GM23248 (cell line): ENCODE results near the gene ANGPTL4. TPM values are rescaled to one million over a fixed set of nuclear protein-coding genes. Genes with fewer than 3 reads are reported as not detected.
"Not testable (repeated sequence)": the region's sequence is repeated elsewhere in the genome, so short reads cannot be mapped to it uniquely, and the experiment has no call there.

Experiments used
- DNase-seq: peaks from one replicate; pipeline ENCODE4 v3.0.0-alpha.2; 2015
- H2AFZ ChIP-seq: fragments of 200-600 bp; sonication (generic); 2 replicates; pipeline ENCODE4 v1.6.1; 2016; ENCODE audit warnings: antibody characterized with exemption
- H3F3A ChIP-seq: fragments of 200-600 bp; sonication (generic); 2 replicates; pipeline ENCODE4 v1.6.1; 2016; ENCODE audit warnings: mild to moderate bottlenecking, antibody characterized with exemption, mixed run types; ENCODE audit not compliant: insufficient read depth
- H3K27ac ChIP-seq: fragments of 200-600 bp; sonication (generic); 2 replicates; pipeline ENCODE4 v1.5.1; 2016; ENCODE audit warnings: mild to moderate bottlenecking
- H3K27me3 ChIP-seq: fragments of 200-600 bp; sonication (generic); replicated peaks from 2 replicates; pipeline ENCODE4 v1.6.1; 2016; ENCODE audit warnings: mild to moderate bottlenecking; ENCODE audit not compliant: insufficient read depth
- H3K36me3 ChIP-seq: fragments of 200-600 bp; sonication (generic); 2 replicates; pipeline ENCODE4 v1.6.1; 2016; ENCODE audit warnings: low read depth, mild to moderate bottlenecking
- H3K4me1 ChIP-seq: fragments of 200-600 bp; sonication (generic); 2 replicates; pipeline ENCODE4 v1.6.1; 2016; ENCODE audit warnings: mild to moderate bottlenecking; ENCODE audit not compliant: insufficient read depth
- H3K4me2 ChIP-seq: fragments of 200-600 bp; sonication (generic); one replicate; pipeline ENCODE4 v1.6.1; 2016; ENCODE audit warnings: mild to moderate bottlenecking; ENCODE audit not compliant: unreplicated experiment
- H3K4me3 ChIP-seq: fragments of 200-600 bp; sonication (generic); 2 replicates; pipeline ENCODE4 v1.5.1; 2016; ENCODE audit warnings: mild to moderate bottlenecking
- H3K79me2 ChIP-seq: fragments of 200-600 bp; sonication (generic); 2 replicates; pipeline ENCODE4 v1.6.1; 2016; ENCODE audit warnings: mild to moderate bottlenecking; ENCODE audit not compliant: insufficient read depth
- H3K9ac ChIP-seq: fragments of 200-600 bp; sonication (generic); 2 replicates; pipeline ENCODE4 v1.6.1; 2016; ENCODE audit warnings: mild to moderate bottlenecking
- H3K9me2 ChIP-seq: fragments of 200-600 bp; sonication (generic); 2 replicates; pipeline ENCODE4 v1.6.1; 2016; ENCODE audit warnings: mixed run types, mild to moderate bottlenecking, moderate library complexity; ENCODE audit not compliant: insufficient read depth
- H3K9me3 ChIP-seq: fragments of 200-600 bp; sonication (generic); one replicate; pipeline ENCODE4 v1.6.1; 2017; ENCODE audit warnings: low read depth
- H4K20me1 ChIP-seq: fragments of 200-600 bp; sonication (generic); 2 replicates; pipeline ENCODE4 v1.6.0; 2016; ENCODE audit not compliant: insufficient read depth
- EZH2 ChIP-seq: fragments of 200-600 bp; sonication (generic); IDR thresholded peaks from 2 replicates; pipeline ENCODE4 v1.6.1; 2018; ENCODE audit warnings: antibody characterized with exemption, mild to moderate bottlenecking; ENCODE audit not compliant: insufficient read depth, poor library complexity, severe bottlenecking
- EZH2phosphoT487 ChIP-seq: fragments of 200-600 bp; sonication (generic); IDR thresholded peaks from 2 replicates; pipeline ENCODE4 v1.6.1; 2018; ENCODE audit warnings: antibody characterized with exemption, moderate library complexity, mild to moderate bottlenecking, low read depth; ENCODE audit not compliant: insufficient read depth
- WGBS, 2 experiments: methylation state at CpG; one replicate each; pipeline ENCODE4 v1.1.6; 2015 to 2017; ENCODE audit warnings: low lambda C conversion rate in 2 of 2, low coverage in 1 of 2; ENCODE audit errors: missing lambda C conversion rate in 2 of 2; 5-methylcytosine and 5-hydroxymethylcytosine counted together
- in situ Hi-C: fragments of 300-500 bp; cut with MboI; formaldehyde crosslinking; loops from 2 replicates; pipeline ENCODE4 v1.15.0; 2020
- polyA plus RNA-seq: library from polyadenylated mRNA; unstranded; fragments of >200 nt; fragmentation: Nextera tagmentation; extraction: Ambion mirVana; gene quantifications from 2 replicates; pipeline ENCODE4 v1.2.1, GENCODE V29; 2016
- total RNA-seq: library from RNA; depleted of rRNA; stranded (reverse); fragments of >200 nt; shearing (Covaris generic); gene quantifications from 2 replicates; pipeline ENCODE4 v1.2.3, GENCODE V29; 2014

Gene ANGPTL4
- total and polyA plus RNA-seq, 2 experiments from 2014 or later, result 13.1 to 37.9 TPM

GRCh38 chr19:8373867-8374813, 10.2 kb downstream of the ANGPTL4 start:
- Histone ChIP-seq H3K79me2 (no peaks in the 10 kb centered on the region), H3K4me3 (no peak overlapping the region), H3K4me1 (no peaks in the 10 kb centered on the region), H3K36me3 (no peaks in the 10 kb centered on the region), H3K9me2 (no peaks in the 10 kb centered on the region), H3F3A (peaks cover 18% of the 10 kb centered on the region), H3K9ac (no peak overlapping the region), H3K27me3 (no peaks in the 10 kb centered on the region), H3K27ac (no peak overlapping the region), H3K4me2 (no peak overlapping the region), H4K20me1 (no peaks in the 10 kb centered on the region), H3K9me3 (no peaks in the 10 kb centered on the region), H2AFZ (no peak overlapping the region)
- TF ChIP-seq EZH2 (no peak), EZH2phosphoT487 (no peak)
- in situ Hi-C loops, result no loop called here
- DNase-seq, result no peak
- WGBS, 2 experiments, result 60 to 62% methylated on average over 26 of the region's 26 CpGs

GRCh38 chr19:8375766-8376165, 11.8 kb downstream of the ANGPTL4 start:
- DNase-seq, H3K36me3 ChIP-seq, H3K79me2 ChIP-seq, H2AFZ ChIP-seq, H3K4me2 ChIP-seq, H3K4me1 ChIP-seq, H3K27me3 ChIP-seq, H3K27ac ChIP-seq, H3K4me3 ChIP-seq, in situ Hi-C loops, H3K9me3 ChIP-seq, H4K20me1 ChIP-seq, H3K9me2 ChIP-seq, H3F3A ChIP-seq, H3K9ac ChIP-seq: not testable (repeated sequence)
- WGBS, 2 experiments, result 98 to 99% methylated on average over 22 to 32 of the region's 32 CpGs

DNA sequence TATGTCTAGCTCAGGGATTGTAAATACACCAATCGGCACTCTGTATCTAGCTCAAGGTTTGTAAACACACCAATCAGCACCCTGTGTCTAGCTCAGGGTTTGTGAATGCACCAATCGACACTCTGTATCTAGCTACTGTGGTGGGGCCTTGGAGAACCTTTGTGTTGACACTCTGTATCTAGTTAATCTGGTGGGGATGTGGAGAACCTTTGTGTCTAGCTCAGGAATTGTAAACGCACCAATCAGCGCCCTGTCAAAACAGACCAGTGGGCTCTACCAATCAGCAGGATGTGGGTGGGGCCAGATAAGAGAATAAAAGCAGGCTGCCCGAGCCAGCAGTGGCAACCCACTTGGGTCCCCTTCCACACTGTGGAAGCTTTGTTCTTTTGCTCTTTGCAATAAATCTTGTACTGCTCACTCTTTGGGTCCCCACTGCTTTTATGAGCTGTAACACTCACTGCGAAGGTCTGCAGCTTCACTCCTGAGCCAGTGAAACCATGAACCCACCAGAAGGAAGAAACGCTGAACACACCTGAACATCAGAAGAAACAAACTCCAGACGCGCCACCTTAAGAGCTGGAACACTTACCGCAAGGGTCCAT, 12.5 kb downstream of the ANGPTL4 start:
- H3K27ac ChIP-seq, H3K9me2 ChIP-seq, H4K20me1 ChIP-seq, H3K9me3 ChIP-seq, H2AFZ ChIP-seq, H3K4me2 ChIP-seq, H3K79me2 ChIP-seq, H3K36me3 ChIP-seq, H3K9ac ChIP-seq, H3K4me1 ChIP-seq, H3K4me3 ChIP-seq, in situ Hi-C loops, H3F3A ChIP-seq, DNase-seq, H3K27me3 ChIP-seq: not testable (repeated sequence)
- 79 to 82% methylated on average over 10 of the region's 10 CpGs for WGBS, 2 experiments

GRCh38 chr19:8377598-8377997, 13.6 kb downstream of the ANGPTL4 start:
- Histone ChIP-seq H2AFZ (no peak overlapping the region), H3F3A (peaks cover 5% of the 10 kb centered on the region; the same call in 1 of the 2 replicates), H3K27ac (no peak overlapping the region), H3K9ac (no peak overlapping the region), H3K36me3 (no peaks in the 10 kb centered on the region), H4K20me1 (no peaks in the 10 kb centered on the region), H3K27me3 (no peaks in the 10 kb centered on the region), H3K9me2 (no peaks in the 10 kb centered on the region), H3K4me3 (no peak overlapping the region), H3K9me3 (no peaks in the 10 kb centered on the region), H3K4me2 (no peak overlapping the region), H3K4me1 (no peaks in the 10 kb centered on the region), H3K79me2 (no peaks in the 10 kb centered on the region)
- TF ChIP-seq EZH2phosphoT487, result no peak
- no peak for TF ChIP-seq EZH2
- 100% methylated on average over 1 of the region's 1 CpG for WGBS, 2 experiments
- DNase-seq, result no peak
- in situ Hi-C loops, result no loop called here

GRCh38 chr19:8379156-8379891, 15.4 kb downstream of the ANGPTL4 start:
- H3K4me2 ChIP-seq, H3K4me1 ChIP-seq, H3K36me3 ChIP-seq, H2AFZ ChIP-seq, in situ Hi-C loops, H3K9me2 ChIP-seq, H3K79me2 ChIP-seq, H3K9ac ChIP-seq, H3K4me3 ChIP-seq, H4K20me1 ChIP-seq, H3K27me3 ChIP-seq, H3K9me3 ChIP-seq, H3K27ac ChIP-seq, DNase-seq, H3F3A ChIP-seq: not testable (repeated sequence)
- WGBS, 2 experiments, result 90 to 93% methylated on average over 13 of the region's 13 CpGs

- H3K9me3 ChIP-seq, H3K4me1 ChIP-seq, H4K20me1 ChIP-seq, H3K79me2 ChIP-seq, H3K27me3 ChIP-seq, H2AFZ ChIP-seq, in situ Hi-C loops, H3K36me3 ChIP-seq, H3K4me2 ChIP-seq, H3K27ac ChIP-seq, H3K9me2 ChIP-seq, DNase-seq, H3K9ac ChIP-seq, H3F3A ChIP-seq, H3K4me3 ChIP-seq: not testable (repeated sequence)
- 82 to 84% methylated on average over 4 of the region's 4 CpGs for WGBS, 2 experiments
Measured at GRCh38 chr19:8384569-8384968, 20.6 kb downstream of the ANGPTL4 start.
